Measurements from ENCODE around the gene HSPA8. TPM values are rescaled to one million over a fixed set of nuclear protein-coding genes. Genes with fewer than 3 reads are reported as not detected.

Gene HSPA8
- polyA plus RNA-seq, 1 donor from 2014 or later = 2,242 TPM

- Histone ChIP-seq H3F3A (ENCODE audit: insufficient read depth, low read length, poor library complexity, severe bottlenecking) (no peaks in the 10 kb centered on the region), H3K9ac (ENCODE audit: low read length) (no peak overlapping the region), H3K4me2 (ENCODE audit: low read length) (no peak overlapping the region), H3K9me2 (ENCODE audit: insufficient read depth, low read length) (no peaks in the 10 kb centered on the region), H3K27ac (ENCODE audit: low read length) (no peak overlapping the region), H3K9me3 (ENCODE audit: low read length) (no peaks in the 10 kb centered on the region), H3K36me3 (ENCODE audit: insufficient read depth, low read length) (no peaks in the 10 kb centered on the region), H4K20me1 (ENCODE audit: insufficient read depth) (no peaks in the 10 kb centered on the region), H2AFZ (ENCODE audit: low read depth, low read length) (no peak overlapping the region), H3K79me2 (replicated peaks; ENCODE audit: insufficient read depth, low read length) (no peaks in the 10 kb centered on the region), H3K27me3 (ENCODE audit: insufficient read depth, low read depth, low read length) (no peaks in the 10 kb centered on the region), H3K4me3 (ENCODE audit: low read length) (no peak overlapping the region)
- TF ChIP-seq, protein P1, sequence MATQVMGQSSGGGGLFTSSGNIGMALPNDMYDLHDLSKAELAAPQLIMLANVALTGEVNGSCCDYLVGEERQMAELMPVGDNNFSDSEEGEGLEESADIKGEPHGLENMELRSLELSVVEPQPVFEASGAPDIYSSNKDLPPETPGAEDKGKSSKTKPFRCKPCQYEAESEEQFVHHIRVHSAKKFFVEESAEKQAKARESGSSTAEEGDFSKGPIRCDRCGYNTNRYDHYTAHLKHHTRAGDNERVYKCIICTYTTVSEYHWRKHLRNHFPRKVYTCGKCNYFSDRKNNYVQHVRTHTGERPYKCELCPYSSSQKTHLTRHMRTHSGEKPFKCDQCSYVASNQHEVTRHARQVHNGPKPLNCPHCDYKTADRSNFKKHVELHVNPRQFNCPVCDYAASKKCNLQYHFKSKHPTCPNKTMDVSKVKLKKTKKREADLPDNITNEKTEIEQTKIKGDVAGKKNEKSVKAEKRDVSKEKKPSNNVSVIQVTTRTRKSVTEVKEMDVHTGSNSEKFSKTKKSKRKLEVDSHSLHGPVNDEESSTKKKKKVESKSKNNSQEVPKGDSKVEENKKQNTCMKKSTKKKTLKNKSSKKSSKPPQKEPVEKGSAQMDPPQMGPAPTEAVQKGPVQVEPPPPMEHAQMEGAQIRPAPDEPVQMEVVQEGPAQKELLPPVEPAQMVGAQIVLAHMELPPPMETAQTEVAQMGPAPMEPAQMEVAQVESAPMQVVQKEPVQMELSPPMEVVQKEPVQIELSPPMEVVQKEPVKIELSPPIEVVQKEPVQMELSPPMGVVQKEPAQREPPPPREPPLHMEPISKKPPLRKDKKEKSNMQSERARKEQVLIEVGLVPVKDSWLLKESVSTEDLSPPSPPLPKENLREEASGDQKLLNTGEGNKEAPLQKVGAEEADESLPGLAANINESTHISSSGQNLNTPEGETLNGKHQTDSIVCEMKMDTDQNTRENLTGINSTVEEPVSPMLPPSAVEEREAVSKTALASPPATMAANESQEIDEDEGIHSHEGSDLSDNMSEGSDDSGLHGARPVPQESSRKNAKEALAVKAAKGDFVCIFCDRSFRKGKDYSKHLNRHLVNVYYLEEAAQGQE (IDR thresholded peaks at IDR 0.05; ENCODE audit: borderline replicate concordance) = no peak
- TF ChIP-seq EZH2 (IDR thresholded peaks at IDR 0.05; ENCODE audit: borderline replicate concordance, insufficient read depth, low read length, poor library complexity, severe bottlenecking) = no peak
- no peak for TF ChIP-seq RAD21 (conservative IDR thresholded peaks at IDR 0.05)
- no peak for TF ChIP-seq TAF1 (IDR thresholded peaks at IDR 0.05; ENCODE audit: low read depth)
- TF ChIP-seq CTCF (IDR thresholded peaks at IDR 0.05; ENCODE audit: poor library complexity, severe bottlenecking) = no peak
- no peak for TF ChIP-seq EP300 (conservative IDR thresholded peaks at IDR 0.05; ENCODE audit: poor library complexity, severe bottlenecking)
- no peak for TF ChIP-seq POLR2AphosphoS5 (IDR thresholded peaks at IDR 0.05)
Observed at GRCh38 chr11:123084454-123084853, 22.5 kb upstream of the HSPA8 start.

- Histone ChIP-seq H2AFZ (ENCODE audit: low read depth, low read length) (no peak overlapping the region), H3K4me2 (ENCODE audit: low read length) (no peak overlapping the region), H3K27ac (ENCODE audit: low read length) (no peak overlapping the region), H3K9me2 (ENCODE audit: insufficient read depth, low read length) (no peaks in the 10 kb centered on the region), H3K79me2 (replicated peaks; ENCODE audit: insufficient read depth, low read length) (no peaks in the 10 kb centered on the region), H3F3A (ENCODE audit: insufficient read depth, low read length, poor library complexity, severe bottlenecking) (no peaks in the 10 kb centered on the region), H3K9ac (ENCODE audit: low read length) (no peak overlapping the region), H3K4me3 (ENCODE audit: low read length) (no peak overlapping the region), H3K9me3 (ENCODE audit: low read length) (no peaks in the 10 kb centered on the region), H3K27me3 (ENCODE audit: insufficient read depth, low read depth, low read length) (no peaks in the 10 kb centered on the region), H3K36me3 (ENCODE audit: insufficient read depth, low read length) (no peaks in the 10 kb centered on the region), H4K20me1 (ENCODE audit: insufficient read depth) (no peaks in the 10 kb centered on the region)
- TF ChIP-seq CTCF (IDR thresholded peaks at IDR 0.05; ENCODE audit: poor library complexity, severe bottlenecking) = no peak
- TF ChIP-seq SMC3 (conservative IDR thresholded peaks at IDR 0.05; ENCODE audit: poor library complexity) = no peak
- no peak for TF ChIP-seq POLR2AphosphoS5 (IDR thresholded peaks at IDR 0.05)
- TF ChIP-seq RAD21 (conservative IDR thresholded peaks at IDR 0.05) = no peak
- no peak for TF ChIP-seq MXI1 (conservative IDR thresholded peaks at IDR 0.05; ENCODE audit: poor library complexity, severe bottlenecking)
- TF ChIP-seq EP300 (conservative IDR thresholded peaks at IDR 0.05; ENCODE audit: poor library complexity, severe bottlenecking) = no peak
- TF ChIP-seq, protein P1 (IDR thresholded peaks at IDR 0.05; ENCODE audit: borderline replicate concordance) = no peak
- TF ChIP-seq TAF1 (IDR thresholded peaks at IDR 0.05; ENCODE audit: low read depth) = no peak
- TF ChIP-seq EZH2 (IDR thresholded peaks at IDR 0.05; ENCODE audit: borderline replicate concordance, insufficient read depth, low read length, poor library complexity, severe bottlenecking) = no peak
Observed at GRCh38 chr11:123083623-123084029, 21.7 kb upstream of the HSPA8 start.

Measured in neural cell (in vitro differentiated cells).